Measurements from ENCODE around the gene C2orf49.
A peak's percentile ranks its signal among the peaks of the same experiment; 100 is the strongest.

Gene C2orf49

GRCh38 chr2:105329561-105330495, 7.5 kb upstream of the C2orf49 start, which contains the start of gene TGFBRAP1:
TSS of gene TGFBRAP1 (minus strand) at chr2:105329735. CDS start at chr2:105308301, 21,434 bp downstream.
- Histone ChIP-seq H3K27me3 (replicated peaks; ENCODE audit: control insufficient read depth, insufficient read depth, low read length) (no peaks in the 10 kb centered on the region), H3K36me3 (ENCODE audit: control insufficient read depth, insufficient read depth, low read length) (no peaks in the 10 kb centered on the region; the same call in 1 of the 2 replicates), H3K4me3 (replicated peaks; ENCODE audit: low read depth, low read length) (peak within 1 kb of the TSS; percentile 88)
- TF ChIP-seq CTCF (IDR thresholded peaks at IDR 0.05; ENCODE audit: insufficient read depth, low read length, poor library complexity, severe bottlenecking), result no peak
- peak; percentile 80 for DNase-seq (ENCODE audit: extremely low read depth, insufficient read length)

GRCh38 chr2:105330681-105331375, 6.5 kb upstream of the C2orf49 start:
- H3K36me3 ChIP-seq (ENCODE audit: control insufficient read depth, insufficient read depth, low read length), result no peaks in the 10 kb centered on the region; the same call in 1 of the 2 replicates
- no peak overlapping the region; the same call in 1 of the 2 replicates for H3K4me3 ChIP-seq (replicated peaks; ENCODE audit: low read depth, low read length)
- no peak for DNase-seq (ENCODE audit: extremely low read depth, insufficient read length)
- TF ChIP-seq CTCF (IDR thresholded peaks at IDR 0.05; ENCODE audit: insufficient read depth, low read length, poor library complexity, severe bottlenecking), result no peak
- H3K27me3 ChIP-seq (replicated peaks; ENCODE audit: control insufficient read depth, insufficient read depth, low read length), result no peaks in the 10 kb centered on the region

DNA sequence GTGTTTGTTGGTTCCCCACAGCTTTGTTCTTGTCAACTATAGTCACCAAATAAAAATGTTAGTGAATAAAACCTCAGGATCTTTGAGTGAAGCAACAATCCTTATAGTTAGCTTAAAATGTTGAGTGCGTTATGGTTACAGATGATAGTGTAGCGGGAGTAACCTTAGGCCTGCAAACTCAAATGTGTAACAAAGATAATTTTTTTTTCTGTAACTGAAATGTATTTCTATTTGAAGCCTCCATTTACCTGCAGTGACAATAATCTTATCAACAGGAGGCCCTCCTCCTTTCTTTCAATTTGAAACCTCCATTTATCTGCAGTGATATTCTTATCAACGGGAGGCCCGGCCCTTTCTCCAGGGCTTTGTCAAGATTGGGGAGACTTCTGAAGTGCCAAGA, 3.1 kb upstream of the C2orf49 start:
- no peak for DNase-seq (ENCODE audit: extremely low read depth, insufficient read length)
- Histone ChIP-seq H3K27me3 (replicated peaks; ENCODE audit: control insufficient read depth, insufficient read depth, low read length) (no peaks in the 10 kb centered on the region), H3K4me3 (replicated peaks; ENCODE audit: low read depth, low read length) (no peak overlapping the region), H3K36me3 (ENCODE audit: control insufficient read depth, insufficient read depth, low read length) (no peaks in the 10 kb centered on the region; the same call in 1 of the 2 replicates)
- TF ChIP-seq CTCF (IDR thresholded peaks at IDR 0.05; ENCODE audit: insufficient read depth, low read length, poor library complexity, severe bottlenecking), result no peak

- H3K4me3 ChIP-seq (replicated peaks; ENCODE audit: low read depth, low read length), result no peak overlapping the region
- no peaks in the 10 kb centered on the region; the same call in 1 of the 2 replicates for H3K36me3 ChIP-seq (ENCODE audit: control insufficient read depth, insufficient read depth, low read length)
- no peak for DNase-seq (ENCODE audit: extremely low read depth, insufficient read length)
- TF ChIP-seq CTCF (IDR thresholded peaks at IDR 0.05; ENCODE audit: insufficient read depth, low read length, poor library complexity, severe bottlenecking), result no peak
- H3K27me3 ChIP-seq (replicated peaks; ENCODE audit: control insufficient read depth, insufficient read depth, low read length), result no peaks in the 10 kb centered on the region
Observed at GRCh38 chr2:105335469-105335868, 1.9 kb upstream of the C2orf49 start.

- no peaks in the 10 kb centered on the region for H3K27me3 ChIP-seq (replicated peaks; ENCODE audit: control insufficient read depth, insufficient read depth, low read length)
- DNase-seq (ENCODE audit: extremely low read depth, insufficient read length), result no peak
- H3K36me3 ChIP-seq (ENCODE audit: control insufficient read depth, insufficient read depth, low read length), result no peaks in the 10 kb centered on the region; the same call in none of the 2 replicates
- no peak for TF ChIP-seq CTCF (IDR thresholded peaks at IDR 0.05; ENCODE audit: insufficient read depth, low read length, poor library complexity, severe bottlenecking)
- H3K4me3 ChIP-seq (replicated peaks; ENCODE audit: low read depth, low read length), result peak overlapping the region; percentile 95
Observed at GRCh38 chr2:105336786-105337121, 586 bp upstream of the C2orf49 start.

Measured in GM06990 (cell line).